SK-N-DZ (cell line): Measurements from ENCODE around the gene ZNF483. TPM values are rescaled to one million over a fixed set of nuclear protein-coding genes. Genes with fewer than 3 reads are reported as not detected.
"Not testable (repeated sequence)": the region's sequence is repeated elsewhere in the genome, so short reads cannot be mapped to it uniquely, and the experiment has no call there.

Source experiments
- DNase-seq: peaks from one replicate; pipeline ENCODE4 v3.0.0-alpha.2; 2015; ENCODE audit warnings: low spot score
- polyA plus RNA-seq, 2 experiments: library from polyadenylated mRNA; depleted of rRNA; stranded (reverse); fragments of >200 nt; gene quantifications; 2 replicates each; pipeline ENCODE4 v1.2.3, GENCODE V29; 2014

Gene ZNF483
- 1.7 and 3.1 TPM in 2 replicates for polyA plus RNA-seq (2014; cell fraction: cytosol; rRNA removed)
- polyA plus RNA-seq (2014; cell fraction: nucleus; rRNA removed): 4.0 and 4.5 TPM in 2 replicates

- peak; percentile 92 for DNase-seq
Observed at GRCh38 chr9:111525056-111525977, at the start of gene ZNF483. Gene ZNF483, plus strand, starts transcription at chr9:111525179. Its CDS starts 2,217 bp downstream, at chr9:111527396.

GRCh38 chr9:111475195-111475594, 49.8 kb upstream of the ZNF483 start:
- no peak for DNase-seq

GRCh38 chr9:111477677-111478076, 47.3 kb upstream of the ZNF483 start:
- DNase-seq: no peak

- peak; percentile 17 for DNase-seq
Observed at GRCh38 chr9:111481885-111482636, 42.9 kb upstream of the ZNF483 start.

GRCh38 chr9:111482694-111483438, 42.1 kb upstream of the ZNF483 start:
- DNase-seq: peak; percentile 68

- no peak for DNase-seq
Observed at GRCh38 chr9:111483439-111483857, 41.5 kb upstream of the ZNF483 start.

GRCh38 chr9:111483858-111484571, 41.0 kb upstream of the ZNF483 start, which contains the start of gene ECPAS:
Gene ECPAS, minus strand, starts transcription at chr9:111484383. Its CDS starts 11,465 bp downstream, at chr9:111472918.
- DNase-seq: peak; percentile 75

GRCh38 chr9:111484572-111484894, 40.4 kb upstream of the ZNF483 start:
- DNase-seq: no peak

GRCh38 chr9:111497196-111497595, 27.8 kb upstream of the ZNF483 start:
- DNase-seq: not testable (repeated sequence)

- DNase-seq: no peak
Observed at GRCh38 chr9:111501005-111501562, 23.9 kb upstream of the ZNF483 start.

GRCh38 chr9:111501648-111502047, 23.3 kb upstream of the ZNF483 start:
- no peak for DNase-seq

GRCh38 chr9:111502506-111502905, 22.5 kb upstream of the ZNF483 start:
- DNase-seq: no peak

- not testable (repeated sequence) for DNase-seq
Observed at GRCh38 chr9:111511581-111511980, 13.4 kb upstream of the ZNF483 start.

GRCh38 chr9:111514967-111515366, 10.0 kb upstream of the ZNF483 start:
- no peak for DNase-seq

GRCh38 chr9:111516061-111516465, 8.9 kb upstream of the ZNF483 start:
- DNase-seq: peak; percentile 29

GRCh38 chr9:111524731-111525055, 286 bp upstream of the ZNF483 start:
- no peak for DNase-seq

- DNase-seq: no peak
Observed at GRCh38 chr9:111527347-111527746, 2.4 kb downstream of the ZNF483 start.

GRCh38 chr9:111529787-111530186, 4.8 kb downstream of the ZNF483 start:
- no peak for DNase-seq

- no peak for DNase-seq
Observed at GRCh38 chr9:111531716-111532115, 6.7 kb downstream of the ZNF483 start.

- no peak for DNase-seq
Observed at GRCh38 chr9:111533099-111533790, 8.3 kb downstream of the ZNF483 start.
